Skeletal muscle tissue (tissue), 4 donors: ENCODE results near the gene TMC3. TPM values are rescaled to one million over a fixed set of nuclear protein-coding genes. Genes with fewer than 3 reads are reported as not detected.

Experiments used
- H3K27ac ChIP-seq: one replicate; pipeline ENCODE4 v1.7.0; 2013; ENCODE audit warnings: mild to moderate bottlenecking, low read depth, low read length, inconsistent platforms
- H3K27me3 ChIP-seq, 3 donors: one replicate each; pipeline ENCODE4 v1.7.0; 2013; ENCODE audit warnings: low read length in 3 of 3; ENCODE audit not compliant: control insufficient read depth in 3 of 3, insufficient read depth in 3 of 3
- H3K36me3 ChIP-seq, 3 donors: one replicate each; pipeline ENCODE4 v1.7.0; 2013; ENCODE audit warnings: low read length in 3 of 3; ENCODE audit not compliant: control insufficient read depth in 3 of 3, insufficient read depth in 3 of 3
- H3K4me1 ChIP-seq, 3 donors: one replicate each; pipeline ENCODE4 v1.7.0; 2013; ENCODE audit warnings: low read length in 3 of 3, mild to moderate bottlenecking in 3 of 3; ENCODE audit not compliant: control insufficient read depth in 3 of 3, insufficient read depth in 3 of 3
- H3K4me3 ChIP-seq, 3 donors: one replicate each; pipeline ENCODE4 v1.7.0; 2013; ENCODE audit warnings: low read length in 3 of 3
- H3K9ac ChIP-seq, 3 donors: one replicate each; pipeline ENCODE4 v1.7.0; 2013; ENCODE audit warnings: low read length in 3 of 3, mild to moderate bottlenecking in 3 of 3, moderate library complexity in 2 of 3, low read depth in 1 of 3
- H3K9me3 ChIP-seq, 3 donors: one replicate each; pipeline ENCODE4 v1.7.0; 2013; ENCODE audit warnings: low read length in 3 of 3; ENCODE audit not compliant: control insufficient read depth in 3 of 3
- total RNA-seq: library from RNA; depleted of rRNA; stranded (reverse); fragments of >200 nt; gene quantifications from one replicate; pipeline ENCODE4 v1.2.3, GENCODE V29; 2014
- donor health status: Osteomylitis.

TMC3 gene
- total RNA-seq, 1 donor from 2014 or later = not detected

GRCh38 chr15:81288616-81289015, 85.4 kb downstream of the TMC3 start:
- Histone ChIP-seq H3K27ac (no peak overlapping the region), H3K9ac (no peak overlapping the region), H3K36me3 (no peaks in the 10 kb centered on the region), H3K4me3 (no peak overlapping the region), H3K27me3 (peaks cover 0 to 4% (median 0%) of the 10 kb centered on the region in 3 donors), H3K4me1 (no peaks in the 10 kb centered on the region), H3K9me3 (no peaks in the 10 kb centered on the region)

GRCh38 chr15:81288040-81288439, 86.0 kb downstream of the TMC3 start:
- H3K36me3 ChIP-seq = no peaks in the 10 kb centered on the region
- no peak overlapping the region for H3K27ac ChIP-seq
- peaks cover 0 to 3% (median 0%) of the 10 kb centered on the region in 3 donors for H3K27me3 ChIP-seq
- no peak overlapping the region for H3K9ac ChIP-seq
- no peak overlapping the region for H3K4me3 ChIP-seq
- no peaks in the 10 kb centered on the region for H3K4me1 ChIP-seq
- no peaks in the 10 kb centered on the region for H3K9me3 ChIP-seq

- H3K9ac ChIP-seq = no peak overlapping the region
- H3K27me3 ChIP-seq = no peaks in the 10 kb centered on the region
- H3K4me3 ChIP-seq = no peak overlapping the region
- H3K27ac ChIP-seq = no peak overlapping the region
- peaks cover 0 to 2% (median 0%) of the 10 kb centered on the region in 3 donors for H3K36me3 ChIP-seq
- H3K4me1 ChIP-seq = no peaks in the 10 kb centered on the region
- H3K9me3 ChIP-seq = no peaks in the 10 kb centered on the region
Measured at GRCh38 chr15:81286621-81287121, 87.3 kb downstream of the TMC3 start.

GRCh38 chr15:81285461-81285860, 88.6 kb downstream of the TMC3 start:
- Histone ChIP-seq H3K4me3 (no peak overlapping the region), H3K27ac (no peak overlapping the region), H3K36me3 (peaks cover 0 to 2% (median 0%) of the 10 kb centered on the region in 3 donors), H3K9ac (no peak overlapping the region), H3K4me1 (no peaks in the 10 kb centered on the region), H3K9me3 (no peaks in the 10 kb centered on the region), H3K27me3 (no peaks in the 10 kb centered on the region)

- Histone ChIP-seq H3K27ac (no peak overlapping the region), H3K9ac (no peak overlapping the region), H3K4me1 (no peaks in the 10 kb centered on the region), H3K27me3 (no peaks in the 10 kb centered on the region), H3K36me3 (peaks cover 0 to 2% (median 0%) of the 10 kb centered on the region in 3 donors), H3K4me3 (no peak overlapping the region), H3K9me3 (no peaks in the 10 kb centered on the region)
Measured at GRCh38 chr15:81284256-81285031, 89.6 kb downstream of the TMC3 start.

GRCh38 chr15:81282911-81283310, 91.1 kb downstream of the TMC3 start:
- Histone ChIP-seq H3K27ac (no peak overlapping the region), H3K27me3 (no peaks in the 10 kb centered on the region), H3K4me1 (no peaks in the 10 kb centered on the region), H3K4me3 (no peak overlapping the region), H3K9me3 (no peaks in the 10 kb centered on the region), H3K9ac (no peak overlapping the region), H3K36me3 (peaks cover 0 to 2% (median 0%) of the 10 kb centered on the region in 3 donors)

GRCh38 chr15:81282606-81282895, 91.5 kb downstream of the TMC3 start:
- Histone ChIP-seq H3K27me3 (no peaks in the 10 kb centered on the region), H3K9me3 (no peaks in the 10 kb centered on the region), H3K9ac (no peak overlapping the region), H3K4me1 (no peaks in the 10 kb centered on the region), H3K36me3 (peaks cover 0 to 2% (median 0%) of the 10 kb centered on the region in 3 donors), H3K27ac (no peak overlapping the region), H3K4me3 (no peak overlapping the region)

- peaks cover 0 to 2% (median 0%) of the 10 kb centered on the region in 3 donors for H3K9me3 ChIP-seq
- no peak overlapping the region for H3K27ac ChIP-seq
- H3K36me3 ChIP-seq = peaks cover 0 to 2% (median 0%) of the 10 kb centered on the region in 3 donors
- H3K4me3 ChIP-seq = no peak overlapping the region
- H3K4me1 ChIP-seq = no peaks in the 10 kb centered on the region
- H3K9ac ChIP-seq = no peak overlapping the region
- no peaks in the 10 kb centered on the region for H3K27me3 ChIP-seq
Measured at GRCh38 chr15:81281766-81282605, 92.0 kb downstream of the TMC3 start.

GRCh38 chr15:81281456-81281735, 92.6 kb downstream of the TMC3 start:
- Histone ChIP-seq H3K36me3 (peaks cover 0 to 2% (median 0%) of the 10 kb centered on the region in 3 donors), H3K9me3 (peaks cover 0 to 2% (median 0%) of the 10 kb centered on the region in 3 donors), H3K9ac (no peak overlapping the region), H3K4me3 (no peak overlapping the region), H3K27ac (no peak overlapping the region), H3K27me3 (no peaks in the 10 kb centered on the region), H3K4me1 (no peaks in the 10 kb centered on the region)
